OCI-LY7 (cell line): ENCODE measurements around the gene CATSPERB. TPM values are rescaled to one million over a fixed set of nuclear protein-coding genes. Genes with fewer than 3 reads are reported as not detected.

ENCODE experiments used
- BruUV-seq: library from RNA; stranded (reverse); fragments of 400-500 nt; replicated peaks from 2 replicates; lab custom pipeline; 2021; lab: Mats Ljungman, UMichigan
- CTCF ChIA-PET: fragments of 300-600 bp; sonication (Branson Sonifier 250); formaldehyde crosslinking; loops from one replicate; lab custom pipeline; 2022; ENCODE audit warnings: antibody characterized with exemption; ENCODE audit not compliant: unreplicated experiment; lab: Charles Lee
- POLR2A ChIA-PET: fragments of 300-600 bp; sonication (Branson Sonifier 250); formaldehyde crosslinking; loops from one replicate; lab custom pipeline; 2022; ENCODE audit warnings: antibody characterized with exemption; lab: Charles Lee
- DNase-seq: peaks from one replicate; pipeline ENCODE4 v3.0.0-alpha.2; 2015; ENCODE audit warnings: low spot score
- H2AFZ ChIP-seq: fragments of 200-600 bp; sonication (generic), shearing (Covaris generic); 2 replicates; pipeline ENCODE4 v1.6.1; 2014; ENCODE audit warnings: mild to moderate bottlenecking, antibody characterized with exemption, low read length, moderate library complexity
- H3K27ac ChIP-seq: fragments of 200-600 bp; sonication (generic); 2 replicates; pipeline ENCODE4 v1.5.1; 2014; ENCODE audit warnings: mixed run types, low read depth, mild to moderate bottlenecking, moderate library complexity, low read length, inconsistent platforms; ENCODE audit not compliant: poor library complexity, severe bottlenecking
- H3K36me3 ChIP-seq: fragments of 200-600 bp; sonication (generic); 2 replicates; pipeline ENCODE4 v1.6.1; 2014; ENCODE audit warnings: mild to moderate bottlenecking, antibody characterized with exemption, low read length, moderate library complexity, mixed read lengths; ENCODE audit not compliant: insufficient read depth
- H3K4me1 ChIP-seq: fragments of 200-600 bp; sonication (generic); 2 replicates; pipeline ENCODE4 v1.5.1; 2014; ENCODE audit warnings: mild to moderate bottlenecking, low read length; ENCODE audit not compliant: insufficient read depth, poor library complexity, severe bottlenecking
- H3K4me2 ChIP-seq: fragments of 200-600 bp; sonication (generic); 2 replicates; pipeline ENCODE4 v1.6.1; 2014; ENCODE audit warnings: mild to moderate bottlenecking, low read length
- H3K4me3 ChIP-seq: fragments of 200-600 bp; sonication (generic); 2 replicates; pipeline ENCODE4 v1.5.1; 2014; ENCODE audit warnings: mild to moderate bottlenecking, low read depth, low read length; ENCODE audit not compliant: poor library complexity, severe bottlenecking
- H3K79me2 ChIP-seq: fragments of 200-600 bp; sonication (generic); 2 replicates; pipeline ENCODE4 v1.6.1; 2016; ENCODE audit warnings: low read depth, mild to moderate bottlenecking, low read length, moderate library complexity, mixed read lengths; ENCODE audit not compliant: insufficient read depth
- H3K9me2 ChIP-seq: fragments of 200-600 bp; sonication (generic); 2 replicates; pipeline ENCODE4 v1.6.1; 2016; ENCODE audit warnings: mild to moderate bottlenecking, low read length, mixed read lengths; ENCODE audit not compliant: insufficient read depth
- H3K9me3 ChIP-seq: fragments of 200-600 bp; sonication (generic); 2 replicates; pipeline ENCODE4 v1.6.1; 2014; ENCODE audit warnings: mild to moderate bottlenecking, mixed run types, low read length, mixed read lengths
- H4K20me1 ChIP-seq: fragments of 200-600 bp; sonication (generic); 2 replicates; pipeline ENCODE4 v1.6.1; 2014; ENCODE audit warnings: mild to moderate bottlenecking, antibody characterized with exemption, low read length, moderate library complexity, mixed read lengths; ENCODE audit not compliant: insufficient read depth
- EZH2phosphoT487 ChIP-seq: fragments of 200-600 bp; sonication (generic); IDR thresholded peaks from 2 replicates; pipeline ENCODE4 v1.6.1; 2018; ENCODE audit warnings: low read depth, borderline replicate concordance, mild to moderate bottlenecking, mixed run types, antibody characterized with exemption, low read length, moderate library complexity, mixed read lengths
- intact Hi-C: fragments of 100-400 bp; cut with micrococcal nuclease; formaldehyde crosslinking; loops from one replicate; pipeline ENCODE4 v1.10.0; 2022; ENCODE audit not compliant: unreplicated experiment
- total RNA-seq, 2 experiments: library from RNA; depleted of rRNA in 1 of 2; stranded (reverse); fragments of >200 nt in 1 of 2; shearing (Covaris generic) in 1 of 2; gene quantifications; 2 replicates each; pipeline ENCODE4 v1.2.3, GENCODE V29; 2014 to 2022
- TF ChIP-seq, protein P1 (sequence below): fragments of 200-600 bp; sonication (generic); conservative IDR thresholded peaks from 2 replicates; pipeline ENCODE4 v1.5.1; 2014; ENCODE audit warnings: mild to moderate bottlenecking, antibody characterized with exemption, low read length, moderate library complexity, mixed read lengths

CATSPERB gene
- total RNA-seq, 2 experiments from 2014 or later = not detected

- Histone ChIP-seq H2AFZ (no peak overlapping the region), H3K4me2 (no peak overlapping the region), H3K4me3 (no peak overlapping the region), H4K20me1 (no peaks in the 10 kb centered on the region), H3K9me3 (0 out of 2 replicates have a peak, but pooled peaks cover 3% of the 10 kb centered on the region), H3K4me1 (no peaks in the 10 kb centered on the region), H3K79me2 (no peaks in the 10 kb centered on the region), H3K9me2 (no peaks in the 10 kb centered on the region), H3K27ac (no peak overlapping the region), H3K36me3 (no peaks in the 10 kb centered on the region)
- ChIA-PET POLR2A (no interaction called here), CTCF (no interaction called here)
- DNase-seq = no peak
- intact Hi-C loops = no loop called here
- TF ChIP-seq, protein P1, sequence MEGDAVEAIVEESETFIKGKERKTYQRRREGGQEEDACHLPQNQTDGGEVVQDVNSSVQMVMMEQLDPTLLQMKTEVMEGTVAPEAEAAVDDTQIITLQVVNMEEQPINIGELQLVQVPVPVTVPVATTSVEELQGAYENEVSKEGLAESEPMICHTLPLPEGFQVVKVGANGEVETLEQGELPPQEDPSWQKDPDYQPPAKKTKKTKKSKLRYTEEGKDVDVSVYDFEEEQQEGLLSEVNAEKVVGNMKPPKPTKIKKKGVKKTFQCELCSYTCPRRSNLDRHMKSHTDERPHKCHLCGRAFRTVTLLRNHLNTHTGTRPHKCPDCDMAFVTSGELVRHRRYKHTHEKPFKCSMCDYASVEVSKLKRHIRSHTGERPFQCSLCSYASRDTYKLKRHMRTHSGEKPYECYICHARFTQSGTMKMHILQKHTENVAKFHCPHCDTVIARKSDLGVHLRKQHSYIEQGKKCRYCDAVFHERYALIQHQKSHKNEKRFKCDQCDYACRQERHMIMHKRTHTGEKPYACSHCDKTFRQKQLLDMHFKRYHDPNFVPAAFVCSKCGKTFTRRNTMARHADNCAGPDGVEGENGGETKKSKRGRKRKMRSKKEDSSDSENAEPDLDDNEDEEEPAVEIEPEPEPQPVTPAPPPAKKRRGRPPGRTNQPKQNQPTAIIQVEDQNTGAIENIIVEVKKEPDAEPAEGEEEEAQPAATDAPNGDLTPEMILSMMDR = no peak
- no peak for TF ChIP-seq EZH2phosphoT487
- BruUV-seq = no TSS peak
Observed at GRCh38 chr14:91685600-91685999, 46.3 kb downstream of the CATSPERB start.

DNA sequence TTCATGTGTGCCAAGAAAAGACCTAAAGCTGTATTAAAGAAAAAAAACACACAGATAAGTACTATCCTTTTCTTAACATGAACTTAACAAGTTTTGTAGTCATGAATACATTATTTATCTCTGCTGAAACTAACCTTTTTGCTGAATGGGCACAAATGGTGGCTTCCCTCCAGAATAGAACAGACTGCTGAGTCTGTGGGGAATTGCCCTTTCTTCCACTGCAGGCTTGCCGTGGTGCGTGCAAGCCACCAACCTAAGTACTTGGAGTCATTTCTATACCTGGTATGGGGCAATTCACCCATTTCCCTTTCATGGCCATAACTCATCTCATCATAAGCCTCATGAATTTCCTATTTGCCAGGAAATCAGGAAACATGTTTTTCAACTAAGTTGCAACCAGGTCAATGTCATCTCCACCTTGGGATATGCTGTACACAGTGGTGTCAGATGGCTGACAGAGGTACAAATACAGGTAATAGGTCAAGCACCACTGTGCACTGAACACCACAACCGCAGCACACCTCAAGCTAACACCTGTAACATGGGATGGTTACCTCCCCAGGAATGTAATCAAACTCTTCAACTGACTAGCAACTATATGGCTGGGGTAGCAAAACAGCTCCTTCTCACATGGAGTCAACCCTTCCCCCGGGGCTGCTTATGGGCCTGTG is 49.9 kb downstream of the CATSPERB start:
- CTCF ChIA-PET = no interaction called here
- H3K4me1 ChIP-seq = no peaks in the 10 kb centered on the region
- POLR2A ChIA-PET = interaction anchor here (0.7 kb wide), 1 partner anchor 585 kb away, joined by 3 read pairs; no protein-coding TSS in a partner anchor
- TF ChIP-seq, protein P1 = no peak
- TF ChIP-seq EZH2phosphoT487 = no peak
- no peaks in the 10 kb centered on the region for H3K9me2 ChIP-seq
- no peaks in the 10 kb centered on the region for H3K36me3 ChIP-seq
- no peak for DNase-seq
- H3K79me2 ChIP-seq = no peaks in the 10 kb centered on the region
- no peak overlapping the region for H3K4me3 ChIP-seq
- BruUV-seq = no TSS peak
- no peak overlapping the region for H3K4me2 ChIP-seq
- H2AFZ ChIP-seq = no peak overlapping the region
- H4K20me1 ChIP-seq = no peaks in the 10 kb centered on the region
- peaks cover 16% of the 10 kb centered on the region; the same call in 1 of the 2 replicates for H3K9me3 ChIP-seq
- H3K27ac ChIP-seq = no peak overlapping the region
- intact Hi-C loops = no loop called here

DNA sequence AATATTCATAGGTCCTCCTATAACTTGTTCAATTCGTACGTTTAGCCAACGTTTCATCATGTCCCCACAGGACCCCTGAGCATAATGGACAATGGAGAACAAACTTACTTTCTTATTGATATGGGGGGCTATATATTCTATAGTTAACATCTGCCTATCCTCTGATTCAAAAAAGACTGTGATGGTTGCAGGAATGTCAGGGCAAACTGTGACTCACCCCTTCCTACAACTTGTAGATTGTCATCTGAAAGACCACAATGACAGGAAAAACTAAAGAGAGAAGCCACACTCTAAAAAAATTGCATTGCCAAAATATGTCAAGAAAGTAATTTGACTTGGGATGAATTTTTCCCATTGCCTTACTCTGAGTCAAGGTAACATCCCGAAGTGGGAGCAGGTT is 50.8 kb downstream of the CATSPERB start:
- no TSS peak for BruUV-seq

More for the DNA sequence above, 50.8 kb downstream of the CATSPERB start:
- ChIA-PET CTCF (no interaction called here), POLR2A (no interaction called here)
- Histone ChIP-seq H3K79me2 (no peaks in the 10 kb centered on the region), H2AFZ (no peak overlapping the region), H3K36me3 (no peaks in the 10 kb centered on the region), H3K4me1 (no peaks in the 10 kb centered on the region), H3K4me3 (no peak overlapping the region), H3K9me3 (peaks cover 16% of the 10 kb centered on the region; the same call in 1 of the 2 replicates), H3K27ac (no peak overlapping the region), H3K4me2 (no peak overlapping the region), H3K9me2 (no peaks in the 10 kb centered on the region), H4K20me1 (no peaks in the 10 kb centered on the region)
- DNase-seq = no peak
- TF ChIP-seq, protein P1 = no peak
- no peak for TF ChIP-seq EZH2phosphoT487
- intact Hi-C loops = no loop called here
